ENCODE data around the gene NAALADL2.

NAALADL2 gene

GRCh38 chr3:175656461-175656860 is 797.3 kb downstream of the NAALADL2 start:
- no peak for DNase-seq (ENCODE audit: low read depth, low spot score)

DNA sequence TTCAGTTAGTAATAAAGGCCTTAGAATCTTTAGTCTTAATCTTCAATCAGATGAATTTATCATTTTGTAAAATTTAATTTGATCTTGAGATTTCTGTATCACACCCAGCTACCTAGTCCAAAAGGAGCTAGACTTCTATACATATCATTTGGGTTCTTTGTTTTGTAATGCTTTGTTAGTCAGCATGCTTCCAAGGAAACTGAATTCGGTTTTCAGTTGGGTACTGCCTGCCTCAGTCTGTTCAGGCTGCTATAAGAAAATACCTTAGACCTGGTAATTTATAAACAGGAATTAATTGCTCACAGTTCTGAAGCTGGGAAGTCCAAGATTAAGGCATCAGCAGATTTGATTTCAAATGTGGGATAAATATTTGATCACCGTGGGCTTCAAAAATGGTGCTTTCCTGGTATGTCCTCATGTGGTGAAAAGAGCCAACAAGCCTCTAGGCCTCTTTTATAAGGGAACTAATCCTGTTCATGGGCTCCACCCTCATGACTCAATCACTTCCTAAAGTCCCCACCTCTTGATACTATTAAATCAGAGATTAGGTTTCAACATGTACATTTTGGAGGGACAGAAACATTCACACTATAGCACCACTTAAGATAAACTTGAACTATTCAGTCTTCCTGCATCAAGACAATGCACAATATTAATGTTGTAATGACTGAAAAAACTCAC is 800.7 kb downstream of the NAALADL2 start:
- DNase-seq (ENCODE audit: low read depth, low spot score) = no peak

GRCh38 chr3:175662815-175663214 is 803.7 kb downstream of the NAALADL2 start:
- DNase-seq (ENCODE audit: low read depth, low spot score) = no peak

- no peak for DNase-seq (ENCODE audit: low read depth, low spot score)
These were observed 805.8 kb downstream of the NAALADL2 start for GRCh38 chr3:175664911-175665310.

- DNase-seq (ENCODE audit: low read depth, low spot score) = no peak
These were observed 809.2 kb downstream of the NAALADL2 start for GRCh38 chr3:175668300-175668699.

DNA sequence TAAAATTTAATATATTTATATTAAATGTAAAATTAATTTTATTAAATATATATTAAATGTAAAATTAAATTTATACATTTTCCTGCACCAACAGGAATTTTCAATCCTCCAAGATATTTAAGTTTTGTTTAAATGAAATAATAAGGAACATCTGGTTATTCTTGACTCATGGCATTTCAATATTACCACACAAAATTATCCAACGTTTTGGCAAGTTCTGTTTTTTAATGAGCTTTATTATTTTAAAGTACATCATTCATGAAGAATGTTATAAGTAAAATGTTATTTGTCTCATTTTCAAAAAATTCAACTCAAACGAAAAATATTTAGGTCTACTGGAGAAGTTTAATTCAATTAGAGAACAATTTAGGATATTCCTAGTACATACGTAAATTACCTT is 811.4 kb downstream of the NAALADL2 start:
- DNase-seq (ENCODE audit: low read depth, low spot score) = no peak

DNA sequence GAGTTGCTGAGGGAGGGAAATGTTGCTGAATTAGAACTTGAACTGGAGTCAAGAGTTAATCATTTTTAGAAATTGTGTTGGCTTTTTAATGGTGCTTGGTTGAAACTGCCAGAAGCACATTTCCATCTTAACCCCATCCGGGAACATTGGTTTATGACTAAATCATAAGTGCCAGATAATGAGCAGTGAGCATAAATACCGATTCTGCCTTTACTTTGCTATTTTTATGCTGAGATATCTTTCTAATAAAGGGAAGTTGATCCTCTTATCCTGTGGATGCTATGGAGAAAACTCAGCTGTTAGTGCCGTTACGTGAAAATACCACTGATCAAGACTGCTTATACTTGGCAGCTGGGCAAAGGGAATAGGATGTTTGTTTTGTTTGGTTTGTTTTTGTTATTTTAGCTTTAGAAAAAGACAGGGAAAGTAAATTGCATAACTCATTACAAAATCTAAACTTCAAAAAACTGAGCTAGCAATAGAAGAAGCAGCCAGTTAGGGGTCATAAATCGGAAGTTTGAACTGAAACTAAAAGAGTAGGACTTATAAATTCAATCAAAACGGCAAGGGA is 813.1 kb downstream of the NAALADL2 start:
- DNase-seq (ENCODE audit: low read depth, low spot score) = no peak

DNA sequence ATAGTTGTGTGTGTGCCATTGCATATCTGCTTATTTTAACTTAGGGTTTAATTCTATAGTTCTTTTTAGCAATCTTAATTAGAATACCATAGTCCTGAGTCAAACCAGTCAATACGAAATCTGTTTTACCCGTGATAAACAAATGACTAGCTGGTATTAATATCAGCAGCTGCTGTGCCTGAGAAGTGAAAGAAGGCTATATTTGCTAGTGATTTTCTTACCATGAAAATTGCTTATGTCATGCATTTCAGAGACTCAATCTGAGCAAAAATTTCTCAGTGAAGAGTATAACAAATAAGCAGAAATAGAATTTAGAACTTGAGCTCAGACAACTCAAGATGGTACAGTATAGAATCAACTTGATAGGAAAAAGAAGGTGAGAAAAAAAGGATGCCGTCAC is 820.4 kb downstream of the NAALADL2 start:
- no peak for DNase-seq (ENCODE audit: low read depth, low spot score)

DNA sequence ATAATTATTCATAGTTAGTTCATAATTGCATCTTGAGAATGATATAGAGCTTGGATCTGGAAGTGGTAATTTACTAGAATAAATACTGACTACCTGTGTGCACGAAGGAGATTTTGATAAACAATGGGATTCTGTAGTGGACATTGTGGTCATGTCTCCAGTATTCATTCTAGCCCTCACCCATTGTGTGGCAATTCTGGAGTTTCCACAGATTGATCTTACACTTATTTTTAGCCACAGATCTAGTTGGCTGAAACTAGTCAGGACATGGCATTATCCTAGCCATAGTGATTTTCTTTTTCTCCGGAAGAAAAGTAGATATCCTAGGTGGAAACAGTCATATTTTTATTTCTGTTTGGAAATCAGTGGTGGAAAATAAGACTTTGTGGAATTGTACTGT is 833.1 kb downstream of the NAALADL2 start:
- no peak for DNase-seq (ENCODE audit: low read depth, low spot score)

GRCh38 chr3:175695251-175695650 is 836.1 kb downstream of the NAALADL2 start:
- no peak for DNase-seq (ENCODE audit: low read depth, low spot score)

DNA sequence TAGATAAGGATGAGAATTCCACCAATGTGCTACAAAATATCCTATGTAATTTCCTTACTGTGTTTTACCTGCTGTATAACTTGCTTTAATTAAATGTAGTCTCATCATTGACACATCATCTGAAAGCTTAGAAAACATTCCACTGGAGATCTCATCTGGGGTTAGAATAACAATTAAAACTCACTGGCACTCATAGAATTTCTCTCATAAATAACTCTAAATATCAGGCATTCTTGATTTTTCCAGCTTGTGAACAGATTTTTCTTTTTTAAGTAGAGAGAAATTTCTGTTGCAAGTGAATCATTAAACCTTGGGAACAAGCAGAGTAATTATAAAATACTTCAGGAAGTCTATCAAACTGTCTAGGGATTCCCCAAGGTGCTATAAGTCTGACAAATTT is 843.8 kb downstream of the NAALADL2 start:
- no peak for DNase-seq (ENCODE audit: low read depth, low spot score)

GRCh38 chr3:175704366-175705055 is 845.4 kb downstream of the NAALADL2 start:
- no peak for DNase-seq (ENCODE audit: low read depth, low spot score)

DNA sequence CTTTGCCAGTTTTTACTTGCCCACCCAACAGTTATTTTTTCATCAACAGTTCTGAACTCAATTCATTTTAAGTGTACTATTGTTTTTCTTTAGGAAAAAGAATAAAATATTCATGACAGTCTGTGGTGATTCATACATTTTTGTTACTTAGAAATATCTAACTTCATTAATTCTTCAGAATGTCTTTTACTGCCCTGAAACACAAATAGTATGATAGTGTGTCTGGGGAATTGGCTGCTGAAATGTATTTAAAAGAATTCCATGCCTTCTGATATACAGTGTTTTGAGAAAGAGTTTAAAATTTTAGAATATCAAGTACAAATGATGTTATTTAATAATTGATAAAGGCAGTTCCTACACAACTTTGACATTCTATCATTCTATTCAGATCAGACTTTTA is 854.1 kb downstream of the NAALADL2 start:
- DNase-seq (ENCODE audit: low read depth, low spot score) = no peak

DNA sequence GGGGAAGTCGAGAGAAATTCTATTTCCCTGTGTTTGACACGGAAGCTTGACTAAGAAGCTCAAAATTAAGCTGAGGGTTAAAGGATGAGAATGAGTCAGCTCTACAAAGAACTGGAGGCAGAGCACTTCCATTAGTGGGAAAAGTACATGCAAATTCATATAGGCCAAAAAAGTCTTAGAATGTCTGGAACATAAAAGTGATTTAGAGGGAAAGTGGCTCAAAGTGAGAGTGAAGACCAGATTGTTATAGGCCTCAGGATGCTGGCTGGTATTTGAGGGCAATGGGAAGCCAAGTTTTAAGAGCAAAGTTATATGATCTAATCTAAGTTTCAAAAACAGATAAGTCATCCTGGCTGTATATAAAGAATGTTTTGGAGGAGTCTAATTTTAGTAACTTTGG is 857.3 kb downstream of the NAALADL2 start:
- DNase-seq (ENCODE audit: low read depth, low spot score) = no peak

DNA sequence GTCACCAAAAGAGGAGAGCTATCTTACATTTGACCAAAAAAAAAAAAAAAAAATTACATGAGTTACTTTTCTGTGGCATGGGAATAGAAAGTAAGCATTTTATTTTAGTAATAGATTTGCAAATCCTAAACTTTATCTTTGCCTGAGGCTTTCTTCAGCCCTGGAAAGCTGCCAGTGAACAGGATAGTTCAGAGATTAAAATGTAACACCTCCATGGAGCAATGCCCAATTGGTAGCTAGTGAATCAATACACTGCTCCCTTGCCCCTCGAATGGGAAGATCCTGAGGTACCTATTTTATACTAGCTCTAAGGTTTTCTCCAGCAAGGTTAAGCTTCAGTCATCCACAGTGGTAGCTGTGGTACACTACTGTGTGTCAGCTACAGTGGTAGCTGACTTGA is 867.1 kb downstream of the NAALADL2 start:
- no peak for DNase-seq (ENCODE audit: low read depth, low spot score)

GRCh38 chr3:175728566-175728965 is 869.4 kb downstream of the NAALADL2 start:
- no peak for DNase-seq (ENCODE audit: low read depth, low spot score)

DNA sequence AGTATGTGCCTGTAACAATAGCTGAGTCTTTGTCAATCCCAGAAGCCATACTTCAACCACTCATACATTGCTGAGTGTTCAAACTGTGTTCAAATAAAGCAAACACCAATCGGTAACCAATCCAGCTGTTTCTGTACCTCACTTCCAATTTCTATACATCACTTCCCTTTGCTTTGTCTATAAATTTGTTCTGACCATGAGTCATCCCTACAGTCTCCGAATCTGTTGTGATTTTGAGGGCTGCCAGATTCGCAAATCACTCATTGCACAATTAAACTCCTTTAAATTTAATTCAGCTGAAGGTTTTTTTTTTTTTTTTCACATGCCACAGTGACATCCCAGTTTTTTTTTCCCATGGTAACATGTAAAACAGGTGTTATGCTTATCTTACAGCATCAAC is 870.3 kb downstream of the NAALADL2 start:
- no peak for DNase-seq (ENCODE audit: low read depth, low spot score)

DNA sequence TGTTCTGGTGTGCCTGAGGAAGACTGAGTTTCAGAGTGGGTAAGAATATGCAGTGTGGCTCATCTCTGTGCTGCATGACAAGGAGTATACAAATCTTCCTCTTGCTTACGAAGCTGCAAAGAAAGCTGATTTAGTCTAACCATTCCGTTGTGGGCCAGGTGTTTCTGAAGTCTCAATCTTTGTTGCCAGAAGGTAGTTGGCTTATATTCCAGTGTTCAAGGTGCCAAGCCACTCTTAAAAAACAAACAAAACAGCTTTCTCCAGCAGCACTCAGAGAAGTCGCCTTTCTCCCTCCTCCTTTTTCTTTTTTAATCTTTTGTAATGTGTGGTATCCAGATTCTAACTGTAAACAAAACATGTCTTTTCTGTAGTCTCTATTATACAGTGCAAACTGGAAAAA is 872.4 kb downstream of the NAALADL2 start:
- DNase-seq (ENCODE audit: low read depth, low spot score) = no peak

DNA sequence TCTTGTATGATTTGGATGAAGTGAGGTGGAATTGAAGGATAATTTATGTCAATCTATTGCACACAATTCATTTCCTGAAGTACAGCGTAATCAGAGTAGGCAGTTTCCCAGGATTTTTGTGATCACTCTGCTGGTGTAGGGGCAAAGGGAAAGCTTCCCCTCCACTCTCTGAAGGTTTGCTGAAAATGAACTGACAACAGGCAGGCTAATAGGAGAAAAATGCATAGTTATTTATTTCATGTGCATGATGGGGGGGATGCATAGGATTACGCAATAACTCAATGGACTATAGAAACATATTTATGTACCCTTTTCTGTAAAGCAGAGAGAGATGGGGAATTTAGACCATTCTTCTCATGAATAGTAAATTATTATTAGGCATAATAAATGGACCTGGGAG is 872.9 kb downstream of the NAALADL2 start:
- DNase-seq (ENCODE audit: low read depth, low spot score) = no peak

DNA sequence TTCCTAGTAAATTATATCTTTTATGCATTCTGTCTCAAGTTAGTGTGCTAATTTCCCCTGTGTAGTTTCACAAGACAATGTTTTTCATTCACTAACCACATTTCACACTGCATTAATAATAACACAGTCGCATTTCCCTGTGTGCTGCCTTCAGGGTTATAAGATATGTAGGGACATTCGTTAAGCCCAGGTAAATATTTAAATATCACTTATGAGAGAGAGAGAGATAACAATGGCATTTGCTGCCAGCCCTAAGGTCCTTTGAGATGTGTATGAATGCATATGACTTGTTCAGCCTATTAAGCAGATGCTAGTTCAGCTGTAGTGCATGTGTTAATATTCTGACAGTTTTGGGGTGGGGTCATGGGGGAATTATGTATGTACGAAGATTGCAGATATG is 876.7 kb downstream of the NAALADL2 start:
- no peak for DNase-seq (ENCODE audit: low read depth, low spot score)

DNA sequence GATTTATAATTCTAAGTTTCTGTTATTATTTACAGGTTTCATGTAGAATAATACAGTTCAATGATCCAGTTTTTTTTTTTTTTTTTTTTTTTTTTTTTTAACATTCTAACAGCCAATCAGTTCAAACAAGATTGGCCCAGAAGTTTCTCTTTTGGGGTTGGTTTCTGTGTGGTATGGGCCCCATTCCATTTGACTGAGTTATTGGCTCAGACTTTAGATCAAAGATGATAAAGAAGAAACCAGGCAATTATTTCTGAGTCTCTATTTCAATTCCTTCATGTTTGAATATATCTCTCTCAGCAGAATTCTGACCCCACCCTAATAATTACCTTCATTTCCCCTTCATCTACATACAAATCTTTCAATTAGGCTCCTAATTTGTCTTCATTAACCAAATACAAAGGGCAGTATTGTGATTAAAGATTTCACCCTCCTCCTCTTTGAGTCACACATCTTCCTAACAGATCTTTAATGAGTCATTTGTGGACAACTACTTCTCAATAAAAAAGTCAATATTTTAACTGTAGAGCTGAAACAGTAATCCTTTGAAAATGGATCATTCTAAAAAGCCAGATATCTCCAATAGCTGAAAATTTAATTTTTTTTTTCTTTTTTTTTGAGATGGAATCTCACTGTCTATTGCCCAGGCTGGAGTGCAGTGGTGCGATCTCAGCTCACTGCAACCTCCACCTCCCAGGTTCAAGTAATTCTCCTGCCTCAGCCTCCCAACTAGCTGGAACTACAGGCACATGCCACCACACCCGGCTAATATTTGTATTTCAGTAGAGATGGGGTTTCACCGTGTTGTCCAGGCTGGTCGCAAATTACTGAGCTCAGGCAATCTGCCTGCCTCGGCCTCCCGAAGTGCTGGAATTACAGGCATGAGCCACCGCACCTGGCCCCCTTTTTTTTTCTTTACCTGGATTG is 878.8 kb downstream of the NAALADL2 start:
- no peak for DNase-seq (ENCODE audit: low read depth, low spot score)

DNA sequence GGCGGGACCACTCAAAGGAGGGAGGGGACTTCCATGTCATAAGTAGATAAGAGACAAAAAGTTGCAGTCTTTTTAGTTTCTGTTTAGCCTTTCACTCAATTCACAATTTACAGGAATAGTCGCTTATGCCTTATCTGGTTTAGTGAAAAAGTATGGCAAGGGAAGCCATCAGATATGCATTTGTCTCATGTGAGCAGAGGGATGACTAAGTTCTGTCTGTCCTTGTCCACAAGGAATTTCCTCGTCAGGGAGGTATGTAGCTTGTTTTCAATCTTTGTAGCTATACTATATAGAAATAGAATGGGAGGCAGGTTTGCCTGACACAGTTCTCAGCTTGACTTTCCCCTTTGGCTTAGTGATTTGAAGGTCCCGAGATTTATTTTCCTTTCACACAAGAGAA is 882.8 kb downstream of the NAALADL2 start:
- no peak for DNase-seq (ENCODE audit: low read depth, low spot score)

All from activated naive CD8-positive, alpha-beta T cell treated with anti-CD3 and anti-CD28 coated beads, Interleukin-2, amount 50 U/mL, for 16 hours (primary cell).